K562 (cell line): Measurements from ENCODE around the gene PPM1H. TPM values are rescaled to one million over a fixed set of nuclear protein-coding genes. Genes with fewer than 3 reads are reported as not detected.

Source experiments
- HDGF ChIP-seq: fragments of 450-650 bp; IDR thresholded peaks from 2 replicates; pipeline ENCODE4 v1.6.1; 2016
- KDM4B ChIP-seq, 2 experiments: fragments of 450-650 bp in 1 of 2; sonication (generic) in 1 of 2; IDR thresholded peaks; 2 replicates each; pipeline ENCODE4 v1.6.1; 2016 to 2017; ENCODE audit warnings: borderline replicate concordance in 2 of 2, antibody characterized with exemption in 1 of 2, low read depth in 1 of 2, mild to moderate bottlenecking in 1 of 2
- NCOR1 ChIP-seq: fragments of 450-650 bp; IDR thresholded peaks from 2 replicates; pipeline ENCODE4 v1.6.1; 2016; ENCODE audit warnings: mild to moderate bottlenecking, moderate library complexity
- NFE2 ChIP-seq: IDR thresholded peaks from 2 replicates; pipeline ENCODE4 v1.6.1; 2014; ENCODE audit warnings: antibody characterized with exemption, low read depth
- NR4A1 ChIP-seq, 2 experiments: fragments of 250-450 bp in 1 of 2; fragments of 450-650 bp in 1 of 2; sonication (Bioruptor Pico) in 1 of 2; IDR thresholded peaks; 2 replicates each; pipeline versions ENCODE4 v1.4.0 to v1.6.1; 2016 to 2020; ENCODE audit warnings: mild to moderate bottlenecking in 2 of 2, missing compliant biosample characterization in 1 of 2, missing genetic modification characterization in 1 of 2, moderate library complexity in 1 of 2
- PHF8 ChIP-seq: fragments of 200-600 bp; sonication (generic); IDR thresholded peaks from 2 replicates; pipeline ENCODE4 v1.6.1; 2012; ENCODE audit warnings: mixed run types, mild to moderate bottlenecking, inconsistent platforms, low read length, moderate library complexity, borderline replicate concordance
- PTRF ChIP-seq: fragments of 450-650 bp; IDR thresholded peaks from 2 replicates; pipeline ENCODE4 v1.6.1; 2016; ENCODE audit warnings: mild to moderate bottlenecking, missing genetic modification characterization, missing compliant biosample characterization
- PTTG1 ChIP-seq: fragments of 450-650 bp; IDR thresholded peaks from 2 replicates; pipeline ENCODE4 v1.6.1; 2016; ENCODE audit warnings: low read depth, mild to moderate bottlenecking, missing genetic modification characterization, missing compliant biosample characterization
- RREB1 ChIP-seq: fragments of 250-450 bp; sonication (Bioruptor Pico); IDR thresholded peaks from 2 replicates; pipeline ENCODE4 v1.4.0; 2020
- SIX5 ChIP-seq, 2 experiments: IDR thresholded peaks; 2 replicates each; pipeline ENCODE4 v1.6.1; 2011; ENCODE audit warnings: low read length in 2 of 2, borderline replicate concordance in 1 of 2, low read depth in 1 of 2, mild to moderate bottlenecking in 1 of 2, moderate library complexity in 1 of 2; ENCODE audit not compliant: insufficient read depth in 1 of 2
- UBTF ChIP-seq, 2 experiments: IDR thresholded peaks; 2 replicates each; pipeline ENCODE4 v1.6.1; 2012; ENCODE audit warnings: improper control_type of control experiment in 2 of 2, low read depth in 2 of 2, low read length in 2 of 2, borderline replicate concordance in 1 of 2
- ZC3H8 ChIP-seq: fragments of 450-650 bp; IDR thresholded peaks from 2 replicates; pipeline ENCODE4 v1.6.1; 2017
- ZKSCAN3 ChIP-seq: fragments of 250-450 bp; sonication (Bioruptor Pico); IDR thresholded peaks from 2 replicates; pipeline ENCODE4 v1.4.0; 2020
- ZNF384 ChIP-seq: IDR thresholded peaks from 2 replicates; pipeline ENCODE4 v1.6.1; 2012; ENCODE audit warnings: low read depth, low read length, improper control_type of control experiment
- ZNF780A ChIP-seq: fragments of 250-450 bp; sonication (Bioruptor Pico); IDR thresholded peaks from 2 replicates; pipeline ENCODE4 v1.5.0; 2021; ENCODE audit warnings: mild to moderate bottlenecking
- polyA plus RNA-seq, 8 experiments: library from polyadenylated mRNA; depleted of rRNA in 4 of 8; stranded (reverse) in 5 of 8; unstranded in 3 of 8; fragments of >200 nt; fragmentation: Nextera tagmentation in 2 of 8; fragmentation: Illumina TruSeq in 1 of 8; extraction: Ambion mirVana in 2 of 8; extraction: Trizol in 1 of 8; gene quantifications; 2 replicates each; pipeline versions ENCODE4 v1.2.1 to v1.2.3, GENCODE V29; 2011 to 2014; ENCODE audit warnings: inconsistent platforms in 1 of 8, missing spikeins in 1 of 8
- total RNA-seq, 7 experiments: library from RNA; depleted of rRNA in 6 of 7; stranded (reverse); fragments of >200 nt in 6 of 7; fragmentation: Illumina TruSeq in 2 of 7; extraction: Trizol in 2 of 7; gene quantifications; 2 replicates each; pipeline versions ENCODE4 v1.2.1 to v1.2.3, GENCODE V29; 2011 to 2021; ENCODE audit warnings: low replicate concordance in 1 of 7
- TF ChIP-seq, protein P1 (sequence below), 2 experiments: fragments of 200-800 bp in 1 of 2; sonication (Bioruptor generic) in 1 of 2; sonication (generic) in 1 of 2; formaldehyde crosslinking in 1 of 2; IDR thresholded peaks in 1 of 2; conservative IDR thresholded peaks in 1 of 2; 2 replicates each; pipeline versions ENCODE4 v1.5.0 to v1.6.1; 2016 to 2020; ENCODE audit warnings: missing compliant biosample characterization in 1 of 2, missing genetic modification characterization in 1 of 2, missing genetic modification reagents in 1 of 2

PPM1H gene
- total and polyA plus RNA-seq, 9 of the 15 experiments (the other 6 are each of a cell fraction or from before 2014, with no cell fraction given) = 5.3 to 29.3 (median 11.3) TPM

DNA sequence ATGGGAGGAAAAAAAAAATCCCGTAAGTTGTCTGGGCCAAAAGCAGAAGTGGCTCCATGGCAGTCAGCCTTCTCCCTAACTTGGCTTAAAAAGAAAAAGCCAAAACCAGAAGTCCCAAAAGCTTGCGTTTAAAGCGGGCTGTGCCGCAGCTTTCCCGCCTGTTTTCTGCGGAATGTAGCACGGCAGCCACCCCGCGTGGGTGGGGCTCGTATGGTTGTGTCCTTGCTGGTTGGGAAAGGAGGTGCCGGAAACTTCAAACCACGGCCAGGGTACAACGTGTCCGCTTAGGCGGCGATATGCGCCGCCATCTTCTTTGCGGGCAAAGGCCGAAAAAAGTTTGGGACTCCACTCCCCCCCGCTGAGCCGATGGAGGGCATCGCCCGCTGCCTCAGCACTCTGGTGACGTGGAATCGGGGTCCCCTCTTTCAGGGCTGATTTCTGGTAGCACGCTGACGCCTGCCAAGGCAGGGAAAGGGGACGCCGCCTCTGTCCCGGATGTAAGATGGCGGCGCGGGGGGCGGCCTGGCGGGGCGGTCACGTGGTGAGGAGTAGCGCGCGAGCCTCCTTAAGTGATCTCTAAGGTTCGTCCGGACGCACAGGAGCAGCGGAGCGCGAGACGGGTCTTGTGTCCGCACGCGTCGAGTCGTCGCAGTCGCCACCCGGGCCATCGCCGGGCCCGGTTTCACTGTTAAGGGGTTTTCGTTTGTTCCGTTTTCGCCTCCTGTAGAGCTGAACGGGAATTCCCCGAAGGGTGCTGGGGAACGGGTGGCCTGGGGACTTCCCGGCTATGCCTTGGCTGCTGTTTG lies 332.5 kb downstream of the PPM1H start (continued):
- TF ChIP-seq NR4A1 (CRISPR knock-in tag; IDR thresholded peaks at IDR 0.05) (0 out of 2 replicates have a peak, but pooled peaks have one; percentile 7), NR4A1 (tag; IDR thresholded peaks at IDR 0.05) (peak; percentile 59; the same call in 1 of the 2 replicates), ZKSCAN3 (CRISPR knock-in tag) (no peak), NCOR1 (peak; percentile 44; the same call in 1 of the 2 replicates), KDM4B (IDR thresholded peaks at IDR 0.05; ENCODE audit: borderline replicate concordance in 2 of 2, low read depth in 1 of 2) (no peak), ZNF384 (no peak), PHF8 (peak; percentile 80), ZC3H8 (no peak), PTTG1 (no peak), HDGF (no peak), PTRF (tag) (no peak), NFE2 (no peak), ZNF780A (CRISPR knock-in tag) (no peak; the same call in 1 of the 2 replicates), RREB1 (CRISPR knock-in tag) (0 out of 2 replicates have a peak, but pooled peaks have one; percentile 40), UBTF (IDR thresholded peaks at IDR 0.05; ENCODE audit: borderline replicate concordance in 1 of 2, low read depth in 2 of 2, low read length in 2 of 2) (peak; percentile 61 to 71; a peak in 3 of 4 replicates), SIX5 (IDR thresholded peaks at IDR 0.05; ENCODE audit: borderline replicate concordance in 1 of 2, insufficient read depth in 1 of 2, low read depth in 1 of 2, low read length in 2 of 2) (no peak)
- TF ChIP-seq, protein P1, sequence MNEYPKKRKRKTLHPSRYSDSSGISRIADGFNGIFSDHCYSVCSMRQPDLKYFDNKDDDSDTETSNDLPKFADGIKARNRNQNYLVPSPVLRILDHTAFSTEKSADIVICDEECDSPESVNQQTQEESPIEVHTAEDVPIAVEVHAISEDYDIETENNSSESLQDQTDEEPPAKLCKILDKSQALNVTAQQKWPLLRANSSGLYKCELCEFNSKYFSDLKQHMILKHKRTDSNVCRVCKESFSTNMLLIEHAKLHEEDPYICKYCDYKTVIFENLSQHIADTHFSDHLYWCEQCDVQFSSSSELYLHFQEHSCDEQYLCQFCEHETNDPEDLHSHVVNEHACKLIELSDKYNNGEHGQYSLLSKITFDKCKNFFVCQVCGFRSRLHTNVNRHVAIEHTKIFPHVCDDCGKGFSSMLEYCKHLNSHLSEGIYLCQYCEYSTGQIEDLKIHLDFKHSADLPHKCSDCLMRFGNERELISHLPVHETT (CRISPR knock-in tag; conservative IDR thresholded peaks at IDR 0.05 in 1 of 2, IDR thresholded peaks at IDR 0.05 in 1 of 2) = peak in 1 of 2 experiments; percentile 93; a peak in 2 of 4 replicates
